CD4-positive, alpha-beta T cell treated with Interferon alpha-2 for 1 hour (primary cell): ENCODE results near the gene C6orf136.
"Not testable (repeated sequence)": the region's sequence is repeated elsewhere in the genome, so short reads cannot be mapped to it uniquely, and the experiment has no call there.

Experiments
- DNase-seq, 2 donors: peaks; one replicate each; pipeline ENCODE4 v3.0.0-alpha.2; 2020 to 2022

The C6orf136 gene

GRCh38 chr6:30664994-30665767 lies 18.2 kb downstream of the C6orf136 start:
- no peak for DNase-seq

- DNase-seq = not testable (repeated sequence)
These were observed 19.4 kb downstream of the C6orf136 start for GRCh38 chr6:30666300-30666699.

GRCh38 chr6:30670760-30671527 lies 24.0 kb downstream of the C6orf136 start:
- no peak for DNase-seq

GRCh38 chr6:30672445-30673253 lies 25.7 kb downstream of the C6orf136 start, which contains the start of gene DHX16:
TSS of gene DHX16 (minus strand) at chr6:30673006. CDS start at chr6:30672841, 165 bp downstream.
- DNase-seq = peak; percentile 91 to 94

- no peak for DNase-seq
These were observed 29.8 kb downstream of the C6orf136 start for GRCh38 chr6:30676660-30677285.

- peak; percentile 89 to 93 for DNase-seq
These were observed 32.2 kb downstream of the C6orf136 start for GRCh38 chr6:30678964-30679726.

GRCh38 chr6:30679765-30680535 lies 33.0 kb downstream of the C6orf136 start:
- DNase-seq = no peak

- no peak for DNase-seq
These were observed 34.8 kb downstream of the C6orf136 start for GRCh38 chr6:30681766-30682142.

GRCh38 chr6:30682143-30683117 lies 35.5 kb downstream of the C6orf136 start:
- DNase-seq = peak; percentile 90 to 91

- no peak for DNase-seq
These were observed 36.4 kb downstream of the C6orf136 start for GRCh38 chr6:30683183-30683979.

GRCh38 chr6:30683980-30684338 lies 37.0 kb downstream of the C6orf136 start:
- no peak for DNase-seq

- peak; percentile 60 to 63 for DNase-seq
These were observed 37.6 kb downstream of the C6orf136 start for GRCh38 chr6:30684386-30685156.

GRCh38 chr6:30685157-30686008 lies 38.5 kb downstream of the C6orf136 start:
- DNase-seq = peak in 1 of 2 donors; percentile 33

GRCh38 chr6:30686009-30686907 lies 39.3 kb downstream of the C6orf136 start, which contains the start of gene PPP1R18:
TSS of gene PPP1R18 (minus strand) at chr6:30686645. CDS start at chr6:30686018, 627 bp downstream.
- DNase-seq = peak; percentile 84 to 87

GRCh38 chr6:30686908-30687658 lies 40.1 kb downstream of the C6orf136 start:
- DNase-seq = peak; percentile 83 to 86
